ENCODE data around the gene RPP25. TPM values are rescaled to one million over a fixed set of nuclear protein-coding genes. Genes with fewer than 3 reads are reported as not detected.
A peak's percentile ranks its signal among the peaks of the same experiment; 100 is the strongest.

Gene RPP25
- total RNA-seq, 4 donors from 2014 or later, result 10.1 to 15.9 (median 13.0) TPM

DNA sequence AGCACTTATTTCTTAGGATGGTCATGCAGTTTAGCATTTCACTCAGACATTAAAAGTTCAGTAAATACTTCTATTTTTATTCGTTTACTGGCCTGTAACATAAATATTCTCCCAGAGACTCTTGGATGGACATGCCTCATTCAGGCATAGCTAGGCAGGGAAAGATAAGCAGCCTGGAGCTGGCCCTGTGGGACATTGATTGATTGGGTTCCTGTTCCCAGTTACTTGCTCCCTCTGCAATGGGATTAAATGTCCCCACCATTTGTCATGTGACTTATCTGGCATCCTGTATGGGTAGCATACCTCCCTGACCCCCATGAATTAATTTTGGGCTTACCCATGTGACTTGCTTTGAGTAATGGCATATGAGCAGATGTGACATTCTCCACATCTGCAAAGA, 36.0 kb upstream of the RPP25 start:
- no peaks in the 10 kb centered on the region for H3K36me3 ChIP-seq
- TF ChIP-seq, protein P1, sequence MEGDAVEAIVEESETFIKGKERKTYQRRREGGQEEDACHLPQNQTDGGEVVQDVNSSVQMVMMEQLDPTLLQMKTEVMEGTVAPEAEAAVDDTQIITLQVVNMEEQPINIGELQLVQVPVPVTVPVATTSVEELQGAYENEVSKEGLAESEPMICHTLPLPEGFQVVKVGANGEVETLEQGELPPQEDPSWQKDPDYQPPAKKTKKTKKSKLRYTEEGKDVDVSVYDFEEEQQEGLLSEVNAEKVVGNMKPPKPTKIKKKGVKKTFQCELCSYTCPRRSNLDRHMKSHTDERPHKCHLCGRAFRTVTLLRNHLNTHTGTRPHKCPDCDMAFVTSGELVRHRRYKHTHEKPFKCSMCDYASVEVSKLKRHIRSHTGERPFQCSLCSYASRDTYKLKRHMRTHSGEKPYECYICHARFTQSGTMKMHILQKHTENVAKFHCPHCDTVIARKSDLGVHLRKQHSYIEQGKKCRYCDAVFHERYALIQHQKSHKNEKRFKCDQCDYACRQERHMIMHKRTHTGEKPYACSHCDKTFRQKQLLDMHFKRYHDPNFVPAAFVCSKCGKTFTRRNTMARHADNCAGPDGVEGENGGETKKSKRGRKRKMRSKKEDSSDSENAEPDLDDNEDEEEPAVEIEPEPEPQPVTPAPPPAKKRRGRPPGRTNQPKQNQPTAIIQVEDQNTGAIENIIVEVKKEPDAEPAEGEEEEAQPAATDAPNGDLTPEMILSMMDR (IDR thresholded peaks at IDR 0.05), result no peak

DNA sequence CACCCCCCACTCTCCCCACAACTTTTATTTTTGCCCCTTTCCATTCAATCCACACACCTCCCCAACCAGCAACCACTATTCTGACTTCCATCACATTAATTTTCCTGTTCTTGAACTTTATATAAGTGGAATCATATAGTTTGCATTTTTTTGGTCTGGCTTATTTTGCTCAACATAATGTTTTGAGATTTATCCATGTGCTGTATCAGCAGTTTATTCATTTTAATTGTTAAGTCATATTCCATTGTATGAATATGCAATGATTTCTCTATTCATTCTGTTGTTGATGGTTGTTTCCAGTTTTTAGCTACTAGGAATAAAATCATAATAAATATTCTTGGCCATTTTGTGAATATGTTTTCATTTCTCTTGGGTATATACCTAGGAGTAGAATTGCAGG, 33.0 kb upstream of the RPP25 start:
- Histone ChIP-seq H3K4me1 (peaks cover 0 to 7% (median 0%) of the 10 kb centered on the region in 4 donors), H3K27me3 (no peaks in the 10 kb centered on the region), H3K4me3 (no peak overlapping the region), H3K36me3 (no peaks in the 10 kb centered on the region), H3K9me3 (no peaks in the 10 kb centered on the region), H3K27ac (no peak overlapping the region)
- no peak for TF ChIP-seq POLR2A (IDR thresholded peaks at IDR 0.05)
- TF ChIP-seq EP300 (IDR thresholded peaks at IDR 0.05), result no peak
- DNase-seq (ENCODE audit: low spot score in 2 of 2), result no peak

More for the DNA sequence above, 36.0 kb upstream of the RPP25 start:
- no peaks in the 10 kb centered on the region for H3K27me3 ChIP-seq
- no peak overlapping the region for H3K4me3 ChIP-seq
- H3K9me3 ChIP-seq, result no peaks in the 10 kb centered on the region
- H3K27ac ChIP-seq, result no peak overlapping the region
- peaks cover 0 to 28% (median 9%) of the 10 kb centered on the region in 4 donors for H3K4me1 ChIP-seq
- 30 to 50% methylated on average over 1 of the region's 1 CpG for WGBS, 2 donors
- DNase-seq (ENCODE audit: low spot score in 2 of 2), result no peak

DNA sequence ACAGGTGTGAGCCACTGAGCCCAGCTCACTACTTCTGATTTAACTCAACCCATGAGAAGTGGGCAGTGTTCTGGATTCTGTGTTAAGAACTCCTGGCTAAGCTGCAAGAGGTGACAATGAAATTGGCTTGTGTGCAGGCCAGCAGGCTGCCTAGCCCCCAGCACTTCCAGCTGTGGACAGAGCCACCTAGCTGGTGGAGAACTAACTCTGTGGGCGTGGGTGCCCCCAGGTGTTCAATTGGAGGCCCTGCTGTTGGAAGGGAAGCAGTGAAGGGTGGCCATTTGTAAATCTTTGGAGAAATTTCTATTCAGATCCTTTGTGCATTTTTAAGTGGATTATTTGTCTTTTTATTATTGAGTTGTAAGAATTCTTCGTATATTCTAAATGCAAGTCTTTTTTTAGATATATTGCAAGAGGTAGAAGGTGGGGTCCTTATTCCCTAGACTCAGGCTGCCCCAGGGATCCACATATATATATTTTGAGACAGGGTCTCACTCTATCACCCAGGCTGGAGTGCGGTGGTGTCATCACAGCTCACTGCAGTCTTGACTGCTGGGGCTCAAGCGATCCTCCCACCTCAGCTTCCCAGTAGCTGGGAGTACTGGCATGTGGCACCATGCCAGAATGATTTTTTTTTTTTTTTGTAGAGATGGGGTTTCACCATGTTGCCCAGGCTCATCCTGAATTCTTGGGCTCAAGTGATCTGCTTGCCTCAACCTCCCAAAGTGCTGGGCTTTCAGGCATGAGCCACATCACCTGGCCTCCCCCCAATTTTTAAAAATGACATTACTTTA, 31.6 kb upstream of the RPP25 start:
- Histone ChIP-seq H3K27ac (no peak overlapping the region), H3K4me1 (no peaks in the 10 kb centered on the region), H3K4me3 (no peak overlapping the region), H3K27me3 (no peaks in the 10 kb centered on the region), H3K9me3 (no peaks in the 10 kb centered on the region), H3K36me3 (no peaks in the 10 kb centered on the region)
- TF ChIP-seq POLR2A (IDR thresholded peaks at IDR 0.05) (no peak), EP300 (IDR thresholded peaks at IDR 0.05) (no peak)
- TF ChIP-seq, protein P1 (IDR thresholded peaks at IDR 0.05), result peak in 1 of 5 experiments; percentile 5
- DNase-seq (ENCODE audit: low spot score in 2 of 2), result no peak
- WGBS, 2 donors, result 42 to 45% methylated on average over 4 of the region's 4 CpGs

DNA sequence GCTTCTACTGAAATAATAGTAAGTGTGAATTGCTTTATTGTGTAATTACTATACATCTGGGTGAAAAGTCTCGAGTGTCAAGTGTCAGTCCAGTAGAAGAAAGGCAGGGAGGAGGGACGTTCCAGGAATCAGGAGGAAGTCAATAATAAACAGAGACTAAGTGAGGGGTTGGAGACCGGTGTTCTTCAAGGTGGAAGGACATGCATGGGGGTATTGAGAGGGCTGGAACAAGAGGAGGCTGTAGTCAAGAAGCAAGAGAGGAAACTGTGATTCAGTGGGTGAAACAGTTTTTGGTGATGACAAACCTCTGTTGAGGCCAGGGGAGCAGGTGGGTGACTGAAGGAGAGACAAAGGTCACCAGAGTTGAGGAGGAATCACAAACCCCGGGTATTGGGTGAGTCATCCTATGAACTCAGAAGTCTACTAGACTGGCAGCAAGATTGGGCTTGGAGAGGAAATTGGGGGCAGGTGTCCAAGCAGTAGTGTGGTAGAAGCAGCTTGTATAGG, 27.2 kb upstream of the RPP25 start:
- 20 to 22% methylated on average over 4 of the region's 4 CpGs for WGBS, 2 donors
- Histone ChIP-seq H3K36me3 (no peaks in the 10 kb centered on the region), H3K4me3 (no peak overlapping the region), H3K4me1 (peaks cover 0 to 3% (median 0%) of the 10 kb centered on the region in 4 donors), H3K27me3 (no peaks in the 10 kb centered on the region), H3K9me3 (no peaks in the 10 kb centered on the region), H3K27ac (no peak overlapping the region)
- DNase-seq (ENCODE audit: low spot score in 2 of 2), result no peak
- TF ChIP-seq, protein P1 (IDR thresholded peaks at IDR 0.05), result no peak
- TF ChIP-seq POLR2A (IDR thresholded peaks at IDR 0.05), result no peak
- no peak for TF ChIP-seq EP300 (IDR thresholded peaks at IDR 0.05)

DNA sequence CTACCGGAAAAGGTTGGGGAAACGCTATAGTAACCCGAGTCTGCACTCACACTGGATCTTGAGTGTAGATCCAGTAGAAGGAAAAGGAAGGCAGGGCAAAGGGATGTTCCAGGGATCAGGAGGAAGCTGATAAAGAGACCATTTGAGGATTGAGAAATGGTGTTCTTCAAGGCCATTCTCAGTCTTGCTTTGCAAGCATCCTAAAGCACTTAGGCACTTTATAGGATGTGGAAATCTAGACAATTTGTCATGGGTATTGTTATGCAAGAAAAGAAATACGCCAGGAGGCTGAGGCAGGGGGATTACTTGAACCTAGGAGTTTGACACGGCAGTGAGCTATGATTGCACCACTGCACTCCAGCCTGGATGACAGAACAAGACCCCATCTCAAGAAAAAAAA, 25.6 kb upstream of the RPP25 start:
- Histone ChIP-seq H3K9me3 (no peaks in the 10 kb centered on the region), H3K4me3 (no peak overlapping the region), H3K27ac (no peak overlapping the region), H3K27me3 (no peaks in the 10 kb centered on the region), H3K4me1 (peaks cover 0 to 15% (median 0%) of the 10 kb centered on the region in 4 donors), H3K36me3 (no peaks in the 10 kb centered on the region)
- no peak for TF ChIP-seq EP300 (IDR thresholded peaks at IDR 0.05)
- no peak for TF ChIP-seq POLR2A (IDR thresholded peaks at IDR 0.05)
- TF ChIP-seq, protein P1 (IDR thresholded peaks at IDR 0.05), result no peak
- no peak for DNase-seq (ENCODE audit: low spot score in 2 of 2)
- WGBS, 2 donors, result 60 to 79% methylated on average over 5 of the region's 5 CpGs

Data from tibial nerve (tissue), 4 donors.